Endothelial cell of umbilical vein (primary cell): ENCODE data around the gene FYCO1. TPM values are rescaled to one million over a fixed set of nuclear protein-coding genes. Genes with fewer than 3 reads are reported as not detected.

Source experiments
- BruUV-seq: library from RNA; stranded (reverse); fragments of 400-500 nt; replicated peaks from 2 replicates; lab custom pipeline; 2021; lab: Mats Ljungman, UMichigan
- CTCF ChIA-PET: fragments of 300-600, 350-600 bp; sonication (Branson Sonifier 250); formaldehyde crosslinking; loops from one replicate; lab custom pipeline; 2021; ENCODE audit warnings: antibody characterized with exemption, inconsistent platforms; lab: Charles Lee
- POLR2A ChIA-PET: fragments of 300-600, 350-600 bp; sonication (Branson Sonifier 250); formaldehyde crosslinking; loops from one replicate; lab custom pipeline; 2021; ENCODE audit warnings: antibody characterized with exemption, inconsistent platforms; lab: Charles Lee
- DNase-seq: peaks from one replicate; pipeline ENCODE4 v3.0.0-alpha.2; 2011; ENCODE audit warnings: low read depth, low spot score
- FAIRE-seq: peaks from 2 replicates; lab custom pipeline; 2011; peaks lifted over from hg19 to GRCh38; lab: Jason Lieb, UNC
- H2AFZ ChIP-seq: 2 replicates; pipeline ENCODE4 v1.6.0; 2012; ENCODE audit warnings: low read depth, low read length, control low read depth, inconsistent platforms
- H3K27ac ChIP-seq: 2 replicates; pipeline ENCODE4 v1.5.1; 2011; ENCODE audit warnings: low read depth, mild to moderate bottlenecking, control low read depth, low read length, moderate library complexity; ENCODE audit not compliant: insufficient read depth
- H3K27me3 ChIP-seq, 2 experiments: 2 replicates each; pipeline versions ENCODE4 v1.6.0 to v1.6.1; 2011; ENCODE audit warnings: low read length in 2 of 2, mixed read lengths in 1 of 2; ENCODE audit not compliant: control insufficient read depth in 2 of 2, insufficient read depth in 2 of 2
- H3K36me3 ChIP-seq, 2 experiments: 2 replicates in 1 of 2; 3 replicates in 1 of 2; pipeline ENCODE4 v1.5.1; 2011; ENCODE audit warnings: low read length in 2 of 2, mild to moderate bottlenecking in 1 of 2, moderate library complexity in 1 of 2; ENCODE audit not compliant: control insufficient read depth in 2 of 2, insufficient read depth in 2 of 2; ENCODE audit errors: extremely low read depth in 1 of 2
- H3K4me1 ChIP-seq: 3 replicates; pipeline ENCODE4 v1.5.1; 2011; ENCODE audit warnings: mild to moderate bottlenecking, low read length; ENCODE audit not compliant: control insufficient read depth, insufficient read depth; ENCODE audit errors: extremely low read depth
- H3K4me2 ChIP-seq: 2 replicates; pipeline ENCODE4 v1.6.1; 2011; ENCODE audit warnings: low read length, control low read depth, mixed read lengths; ENCODE audit not compliant: insufficient read depth
- H3K4me3 ChIP-seq, 3 experiments: fragments of 200-600 bp in 1 of 3; sonication (generic), shearing (Covaris generic) in 1 of 3; replicated peaks in 1 of 3; 2 replicates each; pipeline ENCODE4 v1.5.1; 2011 to 2016; ENCODE audit warnings: control low read depth in 3 of 3, low read length in 3 of 3, mild to moderate bottlenecking in 2 of 3, inconsistent platforms in 1 of 3, low read depth in 1 of 3, moderate library complexity in 1 of 3; ENCODE audit not compliant: insufficient read depth in 1 of 3
- H3K79me2 ChIP-seq: 2 replicates; pipeline ENCODE4 v1.6.0; 2012; ENCODE audit warnings: low read length, inconsistent platforms; ENCODE audit not compliant: control insufficient read depth, insufficient read depth
- H3K9ac ChIP-seq: replicated peaks from 2 replicates; pipeline ENCODE3; 2011; ENCODE audit warnings: low read length, control low read depth; ENCODE audit not compliant: insufficient read depth; ENCODE audit errors: extremely low read depth
- H3K9me1 ChIP-seq: replicated peaks from 3 replicates; pipeline ENCODE4 v1.6.0; 2011; ENCODE audit warnings: mild to moderate bottlenecking, low read length; ENCODE audit not compliant: control insufficient read depth, insufficient read depth; ENCODE audit errors: extremely low read depth
- H3K9me3 ChIP-seq: replicated peaks from 2 replicates; pipeline ENCODE4 v1.5.1; 2012; ENCODE audit warnings: low read length, inconsistent platforms; ENCODE audit not compliant: control insufficient read depth, insufficient read depth
- H4K20me1 ChIP-seq: replicated peaks from 2 replicates; pipeline ENCODE3; 2011; ENCODE audit warnings: mild to moderate bottlenecking, low read length; ENCODE audit not compliant: control insufficient read depth, insufficient read depth; ENCODE audit errors: extremely low read depth
- EZH2 ChIP-seq: IDR thresholded peaks from 2 replicates; pipeline ENCODE4 v1.6.1; 2012; ENCODE audit warnings: borderline replicate concordance, low read depth, mild to moderate bottlenecking, moderate library complexity, low read length, inconsistent platforms; ENCODE audit not compliant: severe bottlenecking
- FOS ChIP-seq: IDR thresholded peaks from 2 replicates; pipeline ENCODE4 v1.6.1; 2011; ENCODE audit warnings: mild to moderate bottlenecking, low read length, moderate library complexity, borderline replicate concordance; ENCODE audit not compliant: insufficient read depth
- GATA2 ChIP-seq: IDR thresholded peaks from 2 replicates; pipeline ENCODE4 v1.7.0; 2011; ENCODE audit warnings: low read depth, mild to moderate bottlenecking, moderate library complexity, mixed read lengths, low read length; ENCODE audit not compliant: insufficient read length, insufficient read depth
- JUN ChIP-seq: IDR thresholded peaks from 2 replicates; pipeline ENCODE4 v1.6.1; 2011; ENCODE audit warnings: borderline replicate concordance, low read depth; ENCODE audit not compliant: insufficient read length, insufficient read depth
- MYC ChIP-seq: IDR thresholded peaks from one replicate; pipeline ENCODE4 v1.6.1; 2011; ENCODE audit warnings: mild to moderate bottlenecking, low read depth, low read length
- POLR2A ChIP-seq: IDR thresholded peaks from 2 replicates; pipeline ENCODE4 v1.6.1; 2012; ENCODE audit warnings: low read depth, mild to moderate bottlenecking, control low read depth, low read length
- POLR2AphosphoS5 ChIP-seq: IDR thresholded peaks from 2 replicates; pipeline ENCODE4 v1.6.1; 2012; ENCODE audit warnings: low read depth, mild to moderate bottlenecking, control low read depth, low read length, moderate library complexity; ENCODE audit not compliant: insufficient read depth
- dilution Hi-C: fragments of 300-500 bp; cut with MboI; formaldehyde crosslinking; loops from one replicate; pipeline ENCODE4 v1.15.0; 2019; ENCODE audit warnings: low sequenced_read_pairs; ENCODE audit not compliant: extremely low pct_ligation_motif_present
- intact Hi-C: fragments of 100-400 bp; cut with micrococcal nuclease; formaldehyde crosslinking; loops from one replicate; pipeline ENCODE4 v1.10.0; 2022
- polyA plus RNA-seq, 4 experiments: library from polyadenylated mRNA; depleted of rRNA in 3 of 4; stranded (reverse) in 3 of 4; unstranded in 1 of 4; fragments of >200 nt; gene quantifications; 2 replicates each; pipeline versions ENCODE4 v1.2.1 to v1.2.3, GENCODE V29; 2011 to 2012; ENCODE audit warnings: missing spikeins in 1 of 4
- total RNA-seq: library from RNA; stranded (reverse); gene quantifications from 2 replicates; pipeline ENCODE4 v1.2.3, GENCODE V29; 2021
- TF ChIP-seq, protein P1 (sequence below), 2 donors: IDR thresholded peaks; 1 replicate in 1 of 2; 2 replicates in 1 of 2; pipeline ENCODE4 v1.5.1; 2011; ENCODE audit warnings: low read length in 2 of 2, mild to moderate bottlenecking in 2 of 2, moderate library complexity in 2 of 2, control low read depth in 1 of 2, inconsistent platforms in 1 of 2, low read depth in 1 of 2; ENCODE audit not compliant: insufficient read depth in 1 of 2; ENCODE audit errors: extremely low read depth in 1 of 2
- TF ChIP-seq, protein P2 (sequence below): IDR thresholded peaks from 2 replicates; pipeline ENCODE4 v1.6.1; 2011; ENCODE audit not compliant: insufficient read depth, insufficient read length

The FYCO1 gene
- total and polyA plus RNA-seq, 2 donors (not counting 3 experiments of a cell fraction or from before 2014, with no cell fraction given) = 13.9 to 20.8 TPM

- FAIRE-seq (no peak), DNase-seq (no peak)
- no peak overlapping the region for H3K4me3 ChIP-seq
- no peak overlapping the region for H2AFZ ChIP-seq
- POLR2A ChIA-PET = no interaction called here
- no peaks in the 10 kb centered on the region for H3K4me1 ChIP-seq
- H4K20me1 ChIP-seq = no peaks in the 10 kb centered on the region
- no peaks in the 10 kb centered on the region for H3K27me3 ChIP-seq
- intact Hi-C loops (no loop called here), dilution Hi-C loops (no loop called here)
- no peaks in the 10 kb centered on the region for H3K9me1 ChIP-seq
- TF ChIP-seq, protein P1, sequence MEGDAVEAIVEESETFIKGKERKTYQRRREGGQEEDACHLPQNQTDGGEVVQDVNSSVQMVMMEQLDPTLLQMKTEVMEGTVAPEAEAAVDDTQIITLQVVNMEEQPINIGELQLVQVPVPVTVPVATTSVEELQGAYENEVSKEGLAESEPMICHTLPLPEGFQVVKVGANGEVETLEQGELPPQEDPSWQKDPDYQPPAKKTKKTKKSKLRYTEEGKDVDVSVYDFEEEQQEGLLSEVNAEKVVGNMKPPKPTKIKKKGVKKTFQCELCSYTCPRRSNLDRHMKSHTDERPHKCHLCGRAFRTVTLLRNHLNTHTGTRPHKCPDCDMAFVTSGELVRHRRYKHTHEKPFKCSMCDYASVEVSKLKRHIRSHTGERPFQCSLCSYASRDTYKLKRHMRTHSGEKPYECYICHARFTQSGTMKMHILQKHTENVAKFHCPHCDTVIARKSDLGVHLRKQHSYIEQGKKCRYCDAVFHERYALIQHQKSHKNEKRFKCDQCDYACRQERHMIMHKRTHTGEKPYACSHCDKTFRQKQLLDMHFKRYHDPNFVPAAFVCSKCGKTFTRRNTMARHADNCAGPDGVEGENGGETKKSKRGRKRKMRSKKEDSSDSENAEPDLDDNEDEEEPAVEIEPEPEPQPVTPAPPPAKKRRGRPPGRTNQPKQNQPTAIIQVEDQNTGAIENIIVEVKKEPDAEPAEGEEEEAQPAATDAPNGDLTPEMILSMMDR (IDR thresholded peaks at IDR 0.05; ENCODE audit: extremely low read depth in 1 of 2, insufficient read depth in 1 of 2, low read depth in 1 of 2, low read length in 2 of 2) = no peak
- TF ChIP-seq JUN (no peak), GATA2 (no peak), MYC (no peak), EZH2 (no peak), FOS (no peak), POLR2A (no peak), POLR2AphosphoS5 (no peak)
- TF ChIP-seq, protein P2, sequence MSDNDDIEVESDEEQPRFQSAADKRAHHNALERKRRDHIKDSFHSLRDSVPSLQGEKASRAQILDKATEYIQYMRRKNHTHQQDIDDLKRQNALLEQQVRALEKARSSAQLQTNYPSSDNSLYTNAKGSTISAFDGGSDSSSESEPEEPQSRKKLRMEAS = no peak
- CTCF ChIA-PET = interaction anchor here (1.1 to 4.8 kb wide), 3 partner anchors 11 to 129 kb away, joined by 3 to 22 read pairs (median 4); no protein-coding TSS in a partner anchor
- H3K9me3 ChIP-seq = no peaks in the 10 kb centered on the region
- H3K27ac ChIP-seq = no peak overlapping the region
- no peaks in the 10 kb centered on the region for H3K79me2 ChIP-seq
- H3K9ac ChIP-seq = no peak overlapping the region
- no peak overlapping the region for H3K4me2 ChIP-seq
- peaks cover 15 to 69% of the 10 kb centered on the region in 2 experiments for H3K36me3 ChIP-seq
- no TSS peak for BruUV-seq
Measured at GRCh38 chr3:45950131-45950530, 45.5 kb downstream of the FYCO1 start.
